ENCODE results near the gene CDC42EP3.

CDC42EP3 gene

GRCh38 chr2:37635504-37636380 lies 35.7 kb downstream of the CDC42EP3 start:
- DNase-seq, result peak; percentile 71

GRCh38 chr2:37634914-37635503 lies 36.4 kb downstream of the CDC42EP3 start:
- no peak for DNase-seq

GRCh38 chr2:37633845-37634244 lies 37.6 kb downstream of the CDC42EP3 start:
- DNase-seq, result no peak

GRCh38 chr2:37633234-37633633 lies 38.2 kb downstream of the CDC42EP3 start:
- DNase-seq, result no peak

GRCh38 chr2:37632310-37632709 lies 39.1 kb downstream of the CDC42EP3 start:
- no peak for DNase-seq

GRCh38 chr2:37631698-37632097 lies 39.7 kb downstream of the CDC42EP3 start:
- DNase-seq, result no peak

- no peak for DNase-seq
Measured at GRCh38 chr2:37631292-37631691, 40.1 kb downstream of the CDC42EP3 start.

- DNase-seq, result no peak
Measured at GRCh38 chr2:37630776-37631175, 40.7 kb downstream of the CDC42EP3 start.

- DNase-seq, result no peak
Measured at GRCh38 chr2:37630301-37630700, 41.1 kb downstream of the CDC42EP3 start.

GRCh38 chr2:37629529-37629928 lies 41.9 kb downstream of the CDC42EP3 start:
- DNase-seq, result no peak

GRCh38 chr2:37627710-37628109 lies 43.7 kb downstream of the CDC42EP3 start:
- DNase-seq, result no peak

GRCh38 chr2:37625796-37626571 lies 45.5 kb downstream of the CDC42EP3 start:
- DNase-seq, result no peak

GRCh38 chr2:37625156-37625555 lies 46.3 kb downstream of the CDC42EP3 start:
- no peak for DNase-seq

- no peak for DNase-seq
Measured at GRCh38 chr2:37623971-37624900, 47.2 kb downstream of the CDC42EP3 start.

- no peak for DNase-seq
Measured at GRCh38 chr2:37623406-37623805, 48.0 kb downstream of the CDC42EP3 start.

GRCh38 chr2:37622450-37623100 lies 48.9 kb downstream of the CDC42EP3 start:
- DNase-seq, result no peak

GRCh38 chr2:37621199-37621598 lies 50.2 kb downstream of the CDC42EP3 start:
- DNase-seq, result no peak

- DNase-seq, result no peak
Measured at GRCh38 chr2:37619959-37620300, 51.5 kb downstream of the CDC42EP3 start.

GRCh38 chr2:37619230-37619958 lies 52.0 kb downstream of the CDC42EP3 start:
- DNase-seq, result no peak

GRCh38 chr2:37618326-37618725 lies 53.1 kb downstream of the CDC42EP3 start:
- DNase-seq, result no peak
